B cell (primary cell): ENCODE results near the gene ACOX3. TPM values are rescaled to one million over a fixed set of nuclear protein-coding genes. Genes with fewer than 3 reads are reported as not detected.

ENCODE experiments used
- ATAC-seq: fragments of 200-7000 bp; cut with Tn5 transposase; one replicate; pipeline ENCODE4 v1.10.0; 2021; ENCODE audit warnings: low read depth, mild to moderate bottlenecking, moderate number of reproducible peaks, moderate library complexity
- CTCF ChIA-PET: fragments of 350-600 bp; sonication (Branson Sonifier 250); formaldehyde crosslinking; loops from one replicate; lab custom pipeline; 2021; ENCODE audit warnings: antibody characterized with exemption, inconsistent platforms; lab: Charles Lee
- POLR2A ChIA-PET: fragments of 350-600 bp; sonication (Branson Sonifier 250); formaldehyde crosslinking; loops from one replicate; lab custom pipeline; 2021; ENCODE audit warnings: antibody characterized with exemption; lab: Charles Lee
- DNase-seq: peaks from one replicate; pipeline ENCODE4 v3.0.0; 2013
- H2AFZ ChIP-seq: 2 replicates; pipeline ENCODE4 v1.6.1; 2012; ENCODE audit warnings: mild to moderate bottlenecking, low read depth, low read length; ENCODE audit not compliant: insufficient read depth, poor library complexity, severe bottlenecking
- H3K27ac ChIP-seq, 2 donors: 1 replicate in 1 of 2; 2 replicates in 1 of 2; pipeline ENCODE4 v1.5.1; 2012 to 2013; ENCODE audit warnings: low read length in 2 of 2, mild to moderate bottlenecking in 2 of 2, moderate library complexity in 1 of 2
- H3K27me3 ChIP-seq, 4 experiments: fragments of 200-600 bp in 1 of 4; sonication (generic) in 1 of 4; replicated peaks in 1 of 4; 1 replicate in 2 of 4; 2 replicates in 2 of 4; pipeline versions ENCODE4 v1.6.1 to v1.7.0; 2013 to 2016; ENCODE audit warnings: low read length in 3 of 4, mild to moderate bottlenecking in 2 of 4, mixed read lengths in 1 of 4, moderate library complexity in 1 of 4; ENCODE audit not compliant: insufficient read depth in 4 of 4, control insufficient read depth in 3 of 4; ENCODE audit errors: control extremely low read depth in 1 of 4
- H3K36me3 ChIP-seq, 2 experiments: replicated peaks in 1 of 2; 1 replicate in 1 of 2; 2 replicates in 1 of 2; pipeline versions ENCODE4 v1.6.1 to v1.7.1; 2013; ENCODE audit warnings: low read length in 1 of 2; ENCODE audit not compliant: insufficient read depth in 2 of 2, control insufficient read depth in 1 of 2; ENCODE audit errors: control extremely low read depth in 1 of 2, extremely low read depth in 1 of 2
- H3K4me1 ChIP-seq, 2 donors: fragments of 200-600 bp in 1 of 2; sonication (generic) in 1 of 2; 1 replicate in 1 of 2; 2 replicates in 1 of 2; pipeline versions ENCODE4 v1.5.1 to v1.6.1; 2013 to 2017; ENCODE audit warnings: low read length in 2 of 2; ENCODE audit not compliant: control insufficient read depth in 2 of 2, insufficient read depth in 2 of 2
- H3K4me2 ChIP-seq: replicated peaks from 2 replicates; pipeline ENCODE3; 2012; ENCODE audit warnings: mild to moderate bottlenecking, low read depth, low read length; ENCODE audit not compliant: poor library complexity, severe bottlenecking
- H3K4me3 ChIP-seq, 5 experiments: fragments of 200-600 bp in 1 of 5; sonication (generic) in 1 of 5; 1 replicate in 3 of 5; 2 replicates in 2 of 5; pipeline versions ENCODE4 v1.5.1 to v1.7.0; 2011 to 2016; ENCODE audit warnings: low read length in 4 of 5, mild to moderate bottlenecking in 4 of 5, low read depth in 2 of 5, control low read depth in 1 of 5, moderate library complexity in 1 of 5; ENCODE audit not compliant: insufficient read depth in 1 of 5; ENCODE audit errors: control extremely low read depth in 1 of 5, extremely low read depth in 1 of 5
- H3K79me2 ChIP-seq: fragments of 200-600 bp; sonication (generic); one replicate; pipeline ENCODE4 v1.6.0; 2016; ENCODE audit warnings: low read length; ENCODE audit not compliant: control insufficient read depth, insufficient read depth
- H3K9ac ChIP-seq: fragments of 200-600 bp; sonication (generic); 2 replicates; pipeline ENCODE4 v1.6.1; 2017; ENCODE audit warnings: mild to moderate bottlenecking, low read length, moderate library complexity
- H3K9me3 ChIP-seq, 3 donors: one replicate each; pipeline versions ENCODE4 v1.6.1 to v1.7.1; 2013; ENCODE audit warnings: low read length in 2 of 3; ENCODE audit not compliant: control insufficient read depth in 2 of 3, insufficient read depth in 1 of 3; ENCODE audit errors: control extremely low read depth in 1 of 3
- H4K20me1 ChIP-seq: 2 replicates; pipeline ENCODE4 v1.6.0; 2012; ENCODE audit warnings: mild to moderate bottlenecking, low read length; ENCODE audit not compliant: insufficient read depth, control insufficient read depth, poor library complexity, severe bottlenecking
- H3K27ac Mint-ChIP-seq: one replicate; pipeline ENCODE4 v1.8.0; 2021; ENCODE audit warnings: mixed read lengths
- H3K27me3 Mint-ChIP-seq: one replicate; pipeline ENCODE4 v1.8.0; 2021; ENCODE audit warnings: mixed read lengths
- H3K4me1 Mint-ChIP-seq: one replicate; pipeline ENCODE4 v1.8.0; 2021; ENCODE audit warnings: mixed read lengths
- H3K4me3 Mint-ChIP-seq: one replicate; pipeline ENCODE4 v1.8.0; 2021; ENCODE audit warnings: mixed read lengths
- H3K9me3 Mint-ChIP-seq: one replicate; pipeline ENCODE4 v1.8.0; 2022; ENCODE audit warnings: mixed read lengths; ENCODE audit not compliant: insufficient read depth
- CTCF ChIP-seq: fragments of 200-600 bp; IDR thresholded peaks from one replicate; pipeline ENCODE4 v1.8.0; 2022; ENCODE audit warnings: antibody characterized with exemption, mild to moderate bottlenecking
- EZH2 ChIP-seq: IDR thresholded peaks from 2 replicates; pipeline ENCODE4 v1.6.1; 2012; ENCODE audit warnings: borderline replicate concordance, low read depth, mild to moderate bottlenecking, moderate library complexity, low read length; ENCODE audit not compliant: insufficient read depth, poor library complexity, severe bottlenecking
- WGBS: methylation state at CpG from one replicate; pipeline ENCODE4 v1.1.5; 2013; ENCODE audit warnings: missing lambda C conversion rate; ENCODE audit not compliant: insufficient coverage; 5-methylcytosine and 5-hydroxymethylcytosine counted together
- intact Hi-C: fragments of 100-400 bp; cut with micrococcal nuclease; formaldehyde crosslinking; loops from one replicate; pipeline ENCODE4 v1.10.0; 2022
- polyA plus RNA-seq: library from polyadenylated mRNA; depleted of rRNA; stranded (reverse); fragments of >200 nt; gene quantifications from 2 replicates; pipeline ENCODE4 v1.2.3, GENCODE V29; 2012
- total RNA-seq, 2 donors: library from RNA; stranded (reverse); fragments of 120-200 nt in 1 of 2; gene quantifications; 1 replicate in 1 of 2; 2 replicates in 1 of 2; pipeline versions ENCODE4 v1.2.3 to v1.2.4, GENCODE V29; 2013 to 2022

ACOX3 gene
- total and polyA plus RNA-seq, 2 donors (not counting 1 experiment from before 2014, with no cell fraction given): 4.6 to 23.1 TPM

GRCh38 chr4:8409264-8410065, 31.1 kb downstream of the ACOX3 start:
- Histone ChIP-seq H2AFZ (no peak overlapping the region), H3K27ac (no peak overlapping the region), H3K4me2 (no peak overlapping the region), H4K20me1 (no peaks in the 10 kb centered on the region), H3K27me3 (no peaks in the 10 kb centered on the region), H3K4me3 (no peak overlapping the region), H3K36me3 (peaks cover 0 to 40% of the 10 kb centered on the region in 2 experiments), H3K9ac (no peak overlapping the region), H3K9me3 (no peaks in the 10 kb centered on the region), H3K4me1 (peaks cover 0 to 6% of the 10 kb centered on the region in 2 donors), H3K79me2 (no peaks in the 10 kb centered on the region)
- Mint-ChIP-seq H3K4me1 (peaks cover 5% of the 10 kb centered on the region), H3K27ac (no peak overlapping the region), H3K4me3 (no peak overlapping the region), H3K9me3 (no peaks in the 10 kb centered on the region), H3K27me3 (no peaks in the 10 kb centered on the region)
- CTCF ChIA-PET: interaction anchor here (2.3 to 4.0 kb wide), 2 partner anchors 233 to 605 kb away, joined by 9 to 15 read pairs; no protein-coding TSS in a partner anchor
- peak; percentile 36 for ATAC-seq
- no peak for DNase-seq
- WGBS: 92% methylated on average over 16 of the region's 17 CpGs
- intact Hi-C loops: no loop called here
- no peak for TF ChIP-seq EZH2
- TF ChIP-seq CTCF: no peak
- POLR2A ChIA-PET: no interaction called here

GRCh38 chr4:8407756-8408155, 32.8 kb downstream of the ACOX3 start:
- CTCF ChIA-PET: interaction anchor here (1.0 to 4.0 kb wide), 4 partner anchors 8 to 604 kb away, joined by 3 to 15 read pairs (median 3); no protein-coding TSS in a partner anchor
- WGBS: 97% methylated on average over 6 of the region's 9 CpGs
- intact Hi-C loops: no loop called here

More at GRCh38 chr4:8407756-8408155, 32.8 kb downstream of the ACOX3 start:
- no peak for ATAC-seq
- H3K4me3 ChIP-seq: no peak overlapping the region
- H3K9me3 ChIP-seq: no peaks in the 10 kb centered on the region
- TF ChIP-seq CTCF (no peak), EZH2 (no peak)
- peaks cover 0 to 6% of the 10 kb centered on the region in 2 donors for H3K4me1 ChIP-seq
- no peak overlapping the region for H3K4me2 ChIP-seq
- no peaks in the 10 kb centered on the region for H3K27me3 ChIP-seq
- no peak overlapping the region for H3K9ac ChIP-seq
- Mint-ChIP-seq H3K9me3 (no peaks in the 10 kb centered on the region), H3K4me1 (peaks cover 5% of the 10 kb centered on the region), H3K4me3 (no peak overlapping the region), H3K27ac (no peak overlapping the region), H3K27me3 (no peaks in the 10 kb centered on the region)
- POLR2A ChIA-PET: no interaction called here
- H4K20me1 ChIP-seq: no peaks in the 10 kb centered on the region
- no peaks in the 10 kb centered on the region for H3K79me2 ChIP-seq
- H3K36me3 ChIP-seq: peaks cover 0 to 30% of the 10 kb centered on the region in 2 experiments
- no peak overlapping the region for H3K27ac ChIP-seq
- H2AFZ ChIP-seq: no peak overlapping the region
- no peak for DNase-seq
